LNCAP (cell line): ENCODE data around the gene CCDC187.

Experiments used
- TF ChIP-seq, protein P1 (sequence below): fragments of 450-650 bp; IDR thresholded peaks from 2 replicates; pipeline ENCODE4 v1.5.1; 2017; ENCODE audit warnings: mild to moderate bottlenecking

The CCDC187 gene

DNA sequence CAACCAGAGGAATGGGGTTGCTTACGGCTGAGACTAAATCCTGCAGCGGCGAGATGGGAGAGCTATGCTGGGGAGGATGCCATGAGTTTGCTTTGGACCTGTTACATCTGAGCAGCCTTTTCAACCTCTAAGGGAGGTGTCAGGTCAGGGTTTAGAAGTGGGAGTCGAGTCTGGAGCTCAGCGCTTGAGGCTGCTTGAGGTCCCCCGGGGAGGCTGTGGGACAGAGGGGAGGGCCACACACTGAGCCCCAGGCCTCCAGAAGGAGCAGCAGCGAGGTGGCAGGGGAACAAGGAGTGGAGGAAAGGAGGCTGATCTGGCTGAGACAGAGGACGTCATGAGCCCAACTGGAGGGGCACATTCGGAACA, 56.4 kb downstream of the CCDC187 start:
- TF ChIP-seq, protein P1, sequence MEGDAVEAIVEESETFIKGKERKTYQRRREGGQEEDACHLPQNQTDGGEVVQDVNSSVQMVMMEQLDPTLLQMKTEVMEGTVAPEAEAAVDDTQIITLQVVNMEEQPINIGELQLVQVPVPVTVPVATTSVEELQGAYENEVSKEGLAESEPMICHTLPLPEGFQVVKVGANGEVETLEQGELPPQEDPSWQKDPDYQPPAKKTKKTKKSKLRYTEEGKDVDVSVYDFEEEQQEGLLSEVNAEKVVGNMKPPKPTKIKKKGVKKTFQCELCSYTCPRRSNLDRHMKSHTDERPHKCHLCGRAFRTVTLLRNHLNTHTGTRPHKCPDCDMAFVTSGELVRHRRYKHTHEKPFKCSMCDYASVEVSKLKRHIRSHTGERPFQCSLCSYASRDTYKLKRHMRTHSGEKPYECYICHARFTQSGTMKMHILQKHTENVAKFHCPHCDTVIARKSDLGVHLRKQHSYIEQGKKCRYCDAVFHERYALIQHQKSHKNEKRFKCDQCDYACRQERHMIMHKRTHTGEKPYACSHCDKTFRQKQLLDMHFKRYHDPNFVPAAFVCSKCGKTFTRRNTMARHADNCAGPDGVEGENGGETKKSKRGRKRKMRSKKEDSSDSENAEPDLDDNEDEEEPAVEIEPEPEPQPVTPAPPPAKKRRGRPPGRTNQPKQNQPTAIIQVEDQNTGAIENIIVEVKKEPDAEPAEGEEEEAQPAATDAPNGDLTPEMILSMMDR: no peak

DNA sequence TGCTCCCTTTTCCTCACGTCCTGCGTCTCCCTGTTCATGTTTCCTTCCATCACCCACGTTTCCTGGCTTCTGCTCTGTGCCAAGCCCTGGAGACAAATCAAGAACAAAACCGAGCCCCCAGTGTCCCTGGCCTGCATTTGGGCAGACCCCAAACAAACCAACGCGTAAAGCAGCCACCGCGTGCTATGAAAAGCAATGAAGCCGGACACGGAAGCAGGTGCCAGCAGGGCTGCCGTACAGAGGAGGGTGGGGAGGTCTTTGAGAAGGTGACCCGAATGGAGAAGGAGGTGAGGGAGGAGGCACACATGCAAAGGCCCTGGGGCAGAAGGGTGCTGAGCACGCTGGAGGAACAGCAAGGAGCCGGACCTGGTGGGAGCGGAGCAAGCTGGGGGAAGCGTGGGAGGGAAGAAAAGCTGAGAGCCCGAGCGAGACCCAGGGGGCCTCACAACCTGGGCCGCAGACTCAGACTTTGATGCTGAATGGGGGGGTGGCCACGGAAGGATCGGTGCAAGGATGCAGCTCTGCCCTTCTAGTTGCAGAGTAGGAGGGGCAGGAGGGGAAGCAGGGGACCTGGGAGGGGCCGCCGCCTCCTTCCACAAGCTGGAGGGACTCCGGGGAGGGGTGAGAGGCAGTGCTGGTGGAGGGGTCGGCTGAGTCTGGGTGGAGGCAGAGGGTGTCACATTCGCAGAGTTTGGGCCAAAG, 56.9 kb downstream of the CCDC187 start:
- TF ChIP-seq, protein P1: no peak

DNA sequence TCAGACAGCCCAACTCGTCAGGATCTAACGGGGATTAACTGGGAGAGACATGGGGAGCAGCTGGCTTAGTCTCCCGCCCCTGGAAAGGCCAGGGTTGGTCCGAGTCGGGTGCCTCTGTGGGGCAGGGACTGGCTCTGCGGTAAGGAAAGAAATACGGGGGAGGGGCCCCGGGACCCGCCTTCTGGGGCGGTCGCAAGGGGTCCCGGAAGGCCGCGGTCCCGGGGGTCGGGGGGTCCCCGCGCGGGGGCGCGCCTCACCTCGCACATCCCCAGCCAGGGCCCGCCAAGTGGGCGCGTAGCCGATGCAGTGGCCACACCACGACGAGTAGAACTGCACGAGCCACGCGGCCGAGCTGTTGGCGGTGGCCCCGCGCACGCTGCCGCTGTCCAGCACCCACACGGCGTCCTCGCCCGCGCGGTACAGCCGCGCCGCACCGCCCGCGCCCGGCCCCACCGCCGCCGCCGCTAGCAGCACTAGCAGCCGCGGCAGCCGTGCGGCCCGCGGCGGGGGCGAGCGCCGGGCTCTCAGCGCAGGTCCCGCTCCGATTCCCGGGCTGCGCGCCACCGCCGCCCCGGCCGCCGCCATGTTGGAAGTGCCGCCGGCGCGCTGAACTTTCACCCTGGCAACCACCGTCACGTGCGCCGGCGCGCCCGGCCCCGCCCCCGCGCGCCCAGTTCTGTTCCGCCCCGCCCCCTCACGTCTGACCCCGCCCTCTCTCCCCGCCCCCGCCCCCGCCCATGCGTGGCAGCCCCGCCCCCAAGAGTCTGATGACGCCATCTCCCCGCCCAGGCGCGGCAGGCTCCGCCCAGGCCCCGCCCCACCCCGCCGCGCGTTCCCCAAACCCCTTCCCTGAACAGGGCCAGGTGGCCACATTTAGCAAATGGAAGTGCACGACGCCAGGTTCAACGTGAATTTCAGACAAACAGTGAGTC, 58.4 kb downstream of the CCDC187 start, which contains the start of gene QSOX2:
TSS of gene QSOX2 (minus strand) at position 594 of the 932 bp plus-strand sequence. CDS start at position 585, 9 bp downstream.
- TF ChIP-seq, protein P1: no peak

DNA sequence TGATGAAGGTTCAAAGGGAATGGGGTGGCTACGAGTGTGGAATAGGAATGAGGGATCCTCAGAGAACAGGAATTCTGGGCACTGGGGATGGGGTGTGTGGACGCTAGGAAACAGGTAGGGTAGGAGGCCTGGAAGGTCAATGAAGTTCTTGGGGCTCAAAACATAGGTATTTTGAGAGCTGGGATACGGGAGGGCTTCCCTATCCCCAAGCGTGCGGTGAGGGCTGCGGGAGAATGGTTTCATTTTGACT, 59.0 kb downstream of the CCDC187 start:
- TF ChIP-seq, protein P1: no peak

DNA sequence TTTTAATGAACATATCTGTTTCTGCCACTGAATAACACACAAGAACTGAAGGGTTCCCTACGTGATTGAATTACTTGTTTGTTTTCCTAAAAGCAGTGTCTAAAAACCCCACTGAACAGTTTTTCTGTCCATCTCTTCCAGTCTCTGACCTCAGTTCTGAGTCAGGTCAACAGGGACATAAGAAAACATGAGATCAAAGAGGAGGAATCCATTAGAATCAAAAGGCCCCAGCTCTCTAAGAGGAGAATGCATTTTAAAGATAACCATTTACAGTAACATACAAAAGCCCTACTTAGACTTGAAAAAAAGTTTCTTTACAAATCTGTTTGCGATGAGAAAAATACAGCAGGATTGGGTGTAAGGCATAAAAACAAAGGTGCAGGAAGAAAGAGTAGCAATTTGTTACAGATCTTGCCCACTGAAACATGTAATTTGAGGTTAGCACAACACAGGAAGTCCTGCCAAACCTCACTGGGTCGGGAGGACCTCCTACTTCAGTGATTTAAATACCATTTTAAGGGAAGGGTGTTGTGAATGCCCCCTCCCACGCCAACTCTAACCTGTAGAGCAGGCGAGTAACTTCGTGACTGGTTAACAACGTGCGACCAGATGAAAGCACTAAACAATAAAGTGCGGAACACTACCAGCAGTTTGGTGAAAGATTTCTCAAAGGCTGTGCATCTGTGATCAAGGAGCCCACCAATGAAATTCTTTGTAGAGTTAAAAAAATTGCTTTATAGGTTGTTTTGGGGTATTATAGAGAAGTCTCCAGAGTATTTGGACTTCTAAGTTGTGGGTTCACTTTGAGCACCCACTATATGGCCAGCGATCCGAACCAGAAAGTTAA, 59.5 kb downstream of the CCDC187 start:
- TF ChIP-seq, protein P1: no peak

DNA sequence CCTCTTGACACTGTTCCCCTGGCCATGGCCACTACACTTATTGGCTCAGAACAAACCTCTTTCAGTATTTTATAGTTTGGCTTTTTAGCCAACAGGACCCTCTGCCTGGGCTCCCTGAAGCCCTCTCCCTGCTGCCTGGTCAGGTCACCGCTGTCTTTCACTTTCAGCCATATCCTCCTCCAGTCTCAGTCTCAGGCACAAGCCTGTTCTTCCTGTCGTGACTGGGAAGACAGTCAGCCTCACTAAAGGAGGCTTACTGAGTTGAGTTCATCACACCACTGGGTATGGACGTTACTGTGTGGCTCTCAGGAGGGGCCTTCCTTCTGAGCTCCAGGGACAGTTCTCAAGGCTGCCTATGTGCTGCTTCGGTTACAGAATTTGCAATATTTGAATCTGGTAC, 60.3 kb downstream of the CCDC187 start:
- TF ChIP-seq, protein P1: no peak

DNA sequence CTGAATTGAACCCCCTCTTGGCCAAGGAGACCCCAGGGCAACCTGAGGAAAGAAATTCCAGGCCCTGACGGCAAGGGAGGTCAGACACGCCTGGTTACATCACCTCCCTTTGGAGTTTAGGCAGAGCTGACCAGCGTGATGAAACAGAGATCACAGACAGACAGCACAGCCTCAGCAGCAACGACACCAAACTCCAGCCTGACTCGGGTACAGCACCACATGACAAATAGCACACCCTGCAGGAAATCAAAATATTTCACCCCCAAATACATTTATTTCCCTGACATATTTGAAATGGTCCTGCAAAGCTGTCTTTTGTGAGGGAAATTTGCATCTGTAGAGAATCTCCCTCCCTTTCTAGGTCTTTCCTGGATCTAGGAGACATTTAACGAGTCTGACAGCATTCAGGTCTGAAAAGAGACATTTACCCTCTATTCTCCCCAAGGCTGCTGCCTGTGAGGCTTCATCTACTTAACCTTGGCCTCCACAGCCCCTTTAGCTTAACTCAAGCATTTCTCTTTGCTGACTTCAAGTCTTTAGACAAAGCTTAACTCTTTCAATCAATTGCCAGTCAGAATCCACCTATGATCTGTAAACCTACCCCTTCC, 60.9 kb downstream of the CCDC187 start:
- TF ChIP-seq, protein P1: no peak
